AML-193 (cell line): ENCODE results near the gene ZNF655.
"Not testable (repeated sequence)": the region's sequence is repeated elsewhere in the genome, so short reads cannot be mapped to it uniquely, and the experiment has no call there.

Experiments
- DNase-seq, 2 experiments: peaks; one replicate each; lab custom pipeline; 2025; lab: John Stamatoyannopoulos, UW

The ZNF655 gene

DNA sequence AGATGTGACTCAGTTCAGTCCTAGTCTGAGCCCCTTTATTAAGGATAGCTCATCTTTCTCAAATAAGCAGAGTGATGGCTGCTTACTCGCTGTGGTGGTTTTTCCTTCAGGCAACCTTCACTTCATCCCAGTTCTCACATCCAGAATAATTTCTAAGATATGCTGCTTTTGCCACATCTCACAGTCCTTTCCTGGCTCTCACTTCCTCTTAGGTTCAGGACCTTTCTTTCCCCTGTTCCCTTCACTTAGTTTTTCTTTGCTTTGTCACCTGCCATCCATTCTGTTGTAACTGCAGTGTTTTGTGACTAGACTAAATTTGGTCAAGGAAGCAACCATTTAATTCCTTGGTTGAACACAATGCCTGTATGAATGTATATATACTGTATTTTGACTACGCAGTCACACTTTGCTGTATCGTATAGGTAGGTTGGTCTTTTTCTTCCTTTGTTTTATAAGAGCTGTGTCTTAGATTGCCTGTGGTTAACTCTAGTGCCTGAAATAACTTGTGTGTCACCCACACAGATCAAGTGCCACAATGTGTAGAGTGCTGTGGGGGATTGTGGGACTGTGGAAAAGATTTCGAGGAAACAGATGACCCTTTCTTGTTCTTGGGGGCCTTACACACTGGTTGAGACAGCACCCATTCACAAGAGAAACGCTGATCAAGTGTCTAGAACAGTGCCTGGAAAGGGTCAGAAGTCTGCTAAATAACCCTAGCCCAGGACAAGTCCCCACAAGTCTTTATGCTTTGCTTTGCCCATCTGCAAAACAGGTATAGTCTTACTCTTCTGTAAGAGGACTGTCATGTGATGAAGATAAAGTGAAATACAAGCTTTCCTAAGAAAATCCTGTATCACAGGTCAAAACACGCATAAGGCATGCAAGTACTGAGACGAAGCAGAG lies 2.6 kb downstream of the ZNF655 start:
- no peak for DNase-seq

DNA sequence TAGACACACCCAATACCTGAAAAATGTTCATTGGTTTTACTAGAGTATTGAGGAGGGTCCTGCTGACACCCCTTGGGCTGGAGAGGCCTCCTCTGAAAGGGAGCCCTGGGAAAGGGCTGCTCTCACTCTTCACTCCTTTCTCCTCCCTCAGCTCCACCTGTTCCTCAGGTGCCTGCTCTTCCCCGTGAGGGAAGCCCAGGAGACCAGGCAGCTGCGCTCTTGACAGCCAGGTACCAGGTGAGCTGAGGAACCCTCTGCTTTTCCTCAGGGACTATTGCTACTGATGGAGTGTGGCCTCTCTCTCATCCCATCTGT lies 3.3 kb downstream of the ZNF655 start:
- DNase-seq: no peak

DNA sequence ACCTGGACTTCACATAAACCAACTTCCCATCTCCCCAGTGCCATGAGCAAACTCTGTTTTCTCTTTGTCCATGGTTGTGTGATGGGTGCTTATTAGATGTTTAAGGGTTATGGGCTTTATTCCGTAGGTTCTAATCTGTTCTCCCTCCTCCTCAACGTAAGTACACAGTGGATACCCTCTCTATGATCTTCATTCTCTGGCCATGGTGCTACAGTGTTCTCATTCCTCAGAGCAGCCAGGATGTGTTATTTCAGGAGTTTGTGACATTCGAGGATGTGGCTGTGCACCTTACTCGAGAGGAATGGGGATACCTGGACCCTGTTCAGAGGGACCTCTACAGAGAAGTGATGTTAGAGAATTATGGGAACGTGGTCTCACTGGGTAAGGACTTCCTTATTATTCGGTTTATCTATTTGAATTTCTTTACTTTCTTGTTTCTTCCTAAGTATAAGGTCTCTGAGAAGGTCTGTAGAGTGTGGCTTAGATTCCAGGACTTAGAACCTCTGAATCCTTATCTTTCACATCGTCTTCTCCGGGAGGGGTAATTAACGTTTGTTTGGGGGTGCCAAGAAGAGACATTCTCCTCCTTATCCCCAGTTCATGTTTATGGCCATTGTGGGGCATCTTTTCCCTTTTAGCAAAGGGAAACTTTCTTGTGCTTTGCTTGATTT lies 3.8 kb downstream of the ZNF655 start:
- no peak for DNase-seq

DNA sequence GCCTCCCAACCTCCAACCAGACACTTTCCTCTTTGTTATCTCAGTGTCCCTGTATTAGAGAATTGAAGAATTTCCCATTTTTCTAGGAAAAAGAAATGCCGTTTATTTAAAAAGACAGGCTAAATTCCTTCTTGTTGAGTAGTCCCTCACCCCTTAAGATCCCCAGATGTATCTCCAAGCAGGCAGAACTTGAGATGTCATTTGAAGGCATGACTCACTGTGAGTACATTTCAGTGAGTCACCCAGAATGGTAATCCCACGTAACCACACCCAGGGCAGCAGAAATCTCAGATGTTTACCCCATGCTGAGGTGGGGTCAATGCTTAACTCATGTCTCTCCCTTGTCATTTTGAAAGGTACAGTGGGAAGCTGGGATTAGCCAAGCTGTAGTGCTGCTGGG lies 4.4 kb downstream of the ZNF655 start:
- DNase-seq: no peak

DNA sequence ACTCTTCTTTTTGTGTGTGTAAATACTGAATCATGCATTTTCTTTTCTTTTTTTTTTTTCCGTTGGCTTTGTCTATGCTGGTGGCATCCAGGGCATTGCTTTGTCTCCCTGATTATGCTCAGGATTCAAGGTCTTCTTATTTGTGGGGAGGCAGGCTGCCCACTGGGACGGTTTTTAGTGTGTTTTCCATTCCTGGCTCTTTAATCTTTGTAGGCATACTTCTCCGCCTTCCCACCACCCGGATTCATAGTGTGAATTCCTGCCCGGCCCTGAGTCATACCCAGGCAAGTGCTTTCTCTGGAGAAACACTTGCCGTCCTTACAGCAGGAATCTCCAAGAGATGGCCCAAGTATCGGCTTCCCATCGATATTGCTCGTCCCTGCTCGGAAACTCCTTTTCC lies 5.2 kb downstream of the ZNF655 start:
- no peak for DNase-seq

DNA sequence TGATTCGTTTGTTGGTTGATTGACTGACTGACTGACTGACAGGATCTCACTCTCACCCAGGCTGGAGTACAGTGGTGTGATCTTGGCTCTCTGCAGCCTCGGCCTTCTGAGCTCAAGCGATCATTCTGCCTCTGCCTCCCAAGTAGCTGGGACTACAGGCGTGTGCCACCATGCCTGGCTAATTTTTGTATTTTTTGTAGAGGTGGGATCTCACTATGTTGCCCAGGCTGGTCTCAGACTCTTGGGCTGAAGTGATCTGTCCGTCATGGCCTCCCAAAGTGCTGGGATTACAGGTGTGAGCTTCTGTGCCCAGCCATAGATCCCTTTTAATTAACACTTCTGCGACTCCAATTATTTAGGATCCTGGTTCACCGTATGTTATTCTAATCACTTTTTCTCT lies 10.3 kb downstream of the ZNF655 start:
- DNase-seq: not testable (repeated sequence)

DNA sequence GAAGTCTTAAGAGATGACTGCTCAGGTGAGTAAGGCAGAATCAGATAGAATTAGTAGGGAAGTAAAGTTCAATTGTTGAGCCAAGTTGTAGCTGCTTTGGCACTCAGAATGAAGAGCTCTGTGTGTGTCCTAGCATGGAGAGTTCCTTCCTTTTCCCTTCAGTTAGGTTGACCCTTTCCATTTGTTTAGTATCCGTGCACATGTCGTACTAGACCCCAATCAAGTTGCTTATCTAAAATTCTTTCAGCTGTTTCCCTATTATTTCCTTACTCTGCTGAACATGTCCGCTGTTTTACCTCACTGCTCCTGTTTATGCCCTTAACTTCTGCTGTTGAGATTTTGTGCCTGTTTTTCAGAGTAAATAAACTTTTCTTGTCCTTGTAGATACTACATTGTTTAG lies 13.3 kb downstream of the ZNF655 start:
- DNase-seq: no peak

DNA sequence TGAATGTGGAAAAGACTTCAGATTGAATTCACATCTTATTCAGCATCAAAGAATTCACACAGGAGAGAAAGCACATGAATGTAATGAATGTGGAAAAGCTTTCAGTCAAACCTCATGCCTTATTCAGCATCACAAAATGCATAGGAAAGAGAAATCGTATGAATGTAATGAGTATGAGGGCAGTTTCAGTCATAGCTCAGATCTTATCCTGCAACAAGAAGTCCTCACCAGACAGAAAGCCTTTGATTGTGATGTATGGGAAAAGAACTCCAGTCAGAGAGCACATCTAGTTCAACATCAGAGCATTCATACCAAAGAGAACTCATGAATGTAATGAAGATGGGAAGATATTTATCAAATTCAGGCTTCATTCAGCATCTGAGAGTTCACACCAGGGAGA lies 14.8 kb downstream of the ZNF655 start:
- no peak for DNase-seq

DNA sequence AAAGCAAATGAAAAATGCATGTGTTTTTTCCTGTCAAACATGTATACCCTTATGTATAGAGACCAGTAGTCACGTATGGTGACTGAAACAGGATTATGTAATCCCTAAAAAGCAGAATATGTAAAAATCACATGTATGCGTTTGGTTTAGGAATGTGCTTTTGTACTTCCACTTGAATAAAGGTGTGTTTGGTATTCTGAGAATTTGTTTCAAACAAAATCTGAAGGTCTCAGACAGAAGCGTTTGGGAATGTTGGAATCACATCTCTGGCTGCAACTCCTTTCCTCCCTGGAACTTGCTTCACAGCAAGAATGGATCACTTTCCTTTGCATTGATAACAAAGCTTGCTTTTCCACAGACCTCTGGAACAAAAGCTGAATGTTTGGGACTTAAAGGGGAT lies 17.8 kb downstream of the ZNF655 start:
- no peak for DNase-seq

DNA sequence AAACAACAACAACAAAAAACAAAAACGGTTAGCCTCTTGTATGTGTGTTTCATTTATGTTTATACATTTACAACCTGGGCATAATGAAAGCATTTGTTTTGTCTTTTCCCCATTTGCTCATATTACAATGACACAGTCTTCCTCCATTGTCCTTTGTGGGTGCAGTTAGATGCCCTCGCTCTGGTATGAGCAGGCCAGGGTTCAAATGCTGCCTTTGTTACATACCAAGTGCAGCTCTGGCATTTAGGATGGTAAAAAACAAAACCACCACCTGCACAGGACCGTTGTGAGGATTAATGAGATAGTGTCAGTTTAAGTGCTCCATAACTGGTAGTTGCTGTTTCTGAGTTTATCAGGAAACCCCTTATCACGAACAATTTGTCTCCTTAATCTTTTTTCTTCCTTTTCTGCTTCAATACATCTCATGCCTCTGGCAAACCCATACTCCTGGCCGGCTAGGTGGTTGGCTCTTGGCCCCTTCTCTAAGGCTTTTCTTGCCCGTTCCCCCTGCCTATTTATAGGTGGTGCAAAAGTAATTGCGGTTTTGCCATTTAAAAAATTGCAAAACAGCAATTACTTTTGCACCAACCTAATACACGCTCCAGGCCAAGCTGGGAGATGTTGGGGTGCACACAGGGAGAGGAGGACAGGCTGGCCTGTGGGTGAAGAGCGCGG lies 21.0 kb downstream of the ZNF655 start:
- no peak for DNase-seq

DNA sequence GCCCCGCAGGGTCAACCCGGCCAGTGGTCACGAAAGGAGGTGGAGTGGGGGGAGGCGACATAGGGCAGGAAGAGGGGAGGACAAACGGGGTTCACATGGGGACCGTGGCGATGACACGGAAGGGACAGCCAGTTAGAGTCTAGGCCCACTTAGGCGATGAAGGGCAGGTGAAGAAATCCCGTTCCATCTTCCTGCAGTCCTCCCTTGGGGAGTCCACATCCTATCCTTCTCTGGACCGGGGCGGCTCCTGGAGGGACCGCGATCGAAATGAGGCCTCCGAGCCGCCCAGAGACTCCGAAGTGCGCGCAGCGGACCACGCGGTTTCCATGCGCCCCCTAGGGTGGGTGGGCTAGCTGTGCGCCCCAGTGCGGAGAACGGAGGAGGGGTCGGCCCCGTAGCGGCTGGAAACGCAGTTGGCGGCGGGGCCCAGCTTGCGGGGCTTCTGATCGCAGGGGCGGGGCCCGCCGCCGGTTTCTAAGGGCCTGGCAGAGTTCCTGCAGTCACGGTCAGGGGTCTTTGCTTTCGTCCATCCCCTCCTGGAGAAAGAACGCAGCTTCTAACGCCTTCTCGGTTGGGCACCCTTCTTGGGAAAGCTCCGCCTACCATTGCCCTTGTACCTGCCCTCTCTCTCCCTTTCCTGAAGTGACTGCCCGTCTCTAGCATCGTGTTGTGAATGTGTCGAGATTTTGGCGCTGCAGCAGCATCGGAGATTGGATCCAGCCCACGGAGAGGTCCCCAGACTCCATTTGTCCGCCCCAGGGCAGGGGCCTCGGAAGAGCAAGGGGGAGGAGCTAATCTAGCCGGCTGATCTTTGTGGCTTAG lies 21.7 kb downstream of the ZNF655 start:
- no peak for DNase-seq

DNA sequence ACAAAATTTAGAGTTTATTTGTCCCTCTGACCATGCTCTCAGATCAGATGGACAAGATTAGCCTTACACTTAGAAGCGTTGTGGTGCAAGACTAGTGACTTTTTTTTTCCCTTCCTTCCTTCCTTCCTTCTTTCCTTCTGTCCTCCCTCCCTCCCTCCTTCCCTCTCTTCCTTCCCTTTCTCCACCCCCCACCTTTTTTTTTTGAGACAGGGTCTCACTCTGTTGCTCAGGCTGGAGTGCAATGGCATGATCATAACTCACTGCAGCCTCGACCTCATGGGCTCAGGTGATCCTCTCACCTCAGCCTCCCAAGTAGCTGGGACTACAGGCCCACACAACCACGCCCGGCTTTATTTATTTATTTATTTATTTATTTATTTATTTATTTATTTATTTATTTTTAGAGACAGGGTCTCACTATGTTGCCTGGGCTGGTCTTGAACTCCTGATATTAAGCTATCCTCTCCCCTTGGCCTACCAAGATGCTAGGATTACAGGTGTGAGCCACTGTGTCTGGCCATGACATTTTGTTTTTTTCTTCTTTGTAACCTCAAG lies 22.4 kb downstream of the ZNF655 start:
- DNase-seq: not testable (repeated sequence)

DNA sequence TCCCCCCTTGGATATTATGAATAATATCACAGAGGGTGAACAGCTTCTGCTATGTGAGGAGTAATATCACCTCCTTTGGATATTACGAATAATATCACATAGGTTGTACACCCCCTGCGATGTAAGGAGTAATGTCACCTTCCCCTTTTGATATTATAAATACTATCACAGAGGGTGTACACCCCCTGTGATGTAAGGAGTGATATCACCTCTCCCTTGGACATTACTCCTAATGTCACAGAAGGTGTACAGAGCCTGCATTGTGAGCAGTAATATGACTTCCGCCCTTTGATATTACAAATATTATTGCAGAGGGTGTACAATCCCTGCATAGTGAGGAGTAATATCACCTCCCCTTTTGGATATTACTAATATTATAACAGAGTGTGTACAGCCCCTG lies 30.4 kb downstream of the ZNF655 start:
- no peak for DNase-seq

DNA sequence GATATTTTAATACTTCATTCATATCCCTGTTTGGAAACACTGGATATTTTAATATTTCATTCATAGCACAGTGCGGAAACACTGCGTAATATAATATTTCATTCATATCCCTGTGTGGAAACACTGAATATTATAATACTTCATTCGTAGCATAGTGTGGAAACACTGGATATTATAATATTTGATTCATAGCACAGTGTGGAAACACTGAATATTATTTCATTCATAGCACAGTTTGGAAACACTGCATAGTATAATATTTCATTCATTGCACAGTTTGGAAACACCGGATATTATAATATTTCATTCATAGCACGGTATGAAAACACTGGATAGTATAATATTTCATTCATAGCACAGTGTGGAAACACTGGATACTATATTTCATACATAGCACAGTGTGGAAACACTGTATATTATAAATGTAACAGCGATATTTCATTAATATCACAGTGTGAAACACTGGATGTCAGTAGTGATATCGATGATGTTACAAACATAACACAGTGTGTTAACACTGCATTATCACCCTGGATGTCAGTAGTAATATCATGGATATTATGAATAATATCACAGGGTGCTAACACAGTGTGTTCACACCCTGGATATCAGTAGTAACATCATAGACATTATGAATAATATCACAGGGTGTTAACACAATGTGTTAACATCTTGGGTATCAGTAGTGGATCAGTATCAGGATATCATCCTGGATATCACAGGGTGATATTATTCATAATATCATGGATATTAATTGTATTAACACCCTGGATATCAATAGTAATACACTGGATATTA lies 36.7 kb downstream of the ZNF655 start:
- no peak for DNase-seq

DNA sequence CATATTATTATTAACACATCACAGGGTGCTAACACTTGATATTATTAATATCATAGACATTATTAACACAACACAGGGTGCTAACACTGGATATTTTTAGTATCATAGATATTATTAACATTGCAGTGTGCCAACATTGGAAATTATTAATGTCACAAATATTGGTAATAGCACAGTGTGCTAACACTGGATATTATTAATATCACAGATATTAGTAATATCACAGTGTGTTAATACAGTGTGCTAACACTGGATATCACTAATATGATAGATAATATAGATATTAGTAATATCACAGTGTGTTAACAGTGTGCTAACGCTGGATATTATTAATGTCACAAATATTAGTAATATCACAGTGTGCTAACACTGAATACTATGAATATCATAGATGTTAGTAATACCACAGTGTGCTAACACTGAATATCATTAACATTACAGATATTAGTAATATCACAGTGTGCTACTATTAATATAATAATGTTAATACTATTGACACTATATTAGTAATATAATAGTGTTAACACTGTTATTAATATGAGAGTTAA lies 38.0 kb downstream of the ZNF655 start:
- DNase-seq: no peak

DNA sequence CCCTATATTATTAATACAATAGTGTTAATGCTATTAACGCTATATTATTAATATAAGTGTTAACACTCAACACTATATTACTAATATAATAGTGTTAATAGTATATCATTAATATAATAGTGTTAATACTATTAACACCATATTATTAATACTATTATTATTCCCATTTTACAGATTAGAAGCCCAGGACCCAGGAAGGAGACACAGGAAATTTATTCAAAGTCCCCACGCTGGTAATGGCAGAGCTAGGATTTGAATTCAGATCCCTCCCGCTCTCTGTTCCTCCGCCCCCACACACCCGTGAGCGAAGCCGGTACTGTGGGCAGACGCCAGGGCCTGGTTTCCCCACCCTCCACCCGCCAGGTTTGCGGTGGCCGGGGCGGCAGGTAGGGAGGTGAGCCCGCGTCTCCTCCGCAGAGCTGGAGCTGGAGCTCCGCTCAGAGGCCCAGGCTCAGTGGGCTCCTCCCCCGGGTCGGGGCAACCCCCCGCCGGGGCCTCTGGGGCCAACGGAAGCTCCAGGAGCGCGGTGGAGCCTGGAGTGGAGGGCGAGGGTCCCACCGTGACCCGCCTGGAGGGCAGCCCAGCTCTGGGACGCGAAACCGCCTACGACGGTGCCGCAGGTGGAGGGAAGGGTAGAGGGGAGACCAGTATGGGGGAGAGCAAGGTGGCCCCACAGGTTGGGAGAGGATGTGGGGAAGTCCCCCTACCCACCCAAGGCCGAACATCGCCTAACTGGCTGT lies 39.5 kb downstream of the ZNF655 start, which contains the start of gene TMEM225B:
Gene TMEM225B, plus strand, starts transcription at position 506 of the 740 bp plus-strand sequence. CDS start 6,122 bp downstream, outside the sequence.
- DNase-seq: no peak

DNA sequence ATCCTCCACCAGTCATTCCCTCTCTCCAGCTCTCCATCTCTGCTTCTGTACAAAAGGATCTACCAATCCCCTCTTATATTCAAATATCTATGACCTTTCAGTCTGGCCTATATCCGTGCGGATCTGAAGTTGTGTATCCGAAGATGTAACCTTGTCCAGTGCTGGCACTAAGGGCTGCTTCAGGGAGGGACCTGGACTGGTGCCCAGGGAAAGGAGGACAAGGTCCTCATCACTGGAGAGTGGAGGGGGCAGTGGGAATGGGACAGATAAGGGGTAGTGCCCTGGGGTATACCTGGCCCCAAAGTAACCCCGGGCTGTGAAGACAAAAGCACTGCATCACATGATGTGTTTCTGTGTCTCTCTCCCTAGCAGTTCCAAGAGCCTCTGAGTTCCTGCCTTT lies 41.4 kb downstream of the ZNF655 start:
- no peak for DNase-seq

DNA sequence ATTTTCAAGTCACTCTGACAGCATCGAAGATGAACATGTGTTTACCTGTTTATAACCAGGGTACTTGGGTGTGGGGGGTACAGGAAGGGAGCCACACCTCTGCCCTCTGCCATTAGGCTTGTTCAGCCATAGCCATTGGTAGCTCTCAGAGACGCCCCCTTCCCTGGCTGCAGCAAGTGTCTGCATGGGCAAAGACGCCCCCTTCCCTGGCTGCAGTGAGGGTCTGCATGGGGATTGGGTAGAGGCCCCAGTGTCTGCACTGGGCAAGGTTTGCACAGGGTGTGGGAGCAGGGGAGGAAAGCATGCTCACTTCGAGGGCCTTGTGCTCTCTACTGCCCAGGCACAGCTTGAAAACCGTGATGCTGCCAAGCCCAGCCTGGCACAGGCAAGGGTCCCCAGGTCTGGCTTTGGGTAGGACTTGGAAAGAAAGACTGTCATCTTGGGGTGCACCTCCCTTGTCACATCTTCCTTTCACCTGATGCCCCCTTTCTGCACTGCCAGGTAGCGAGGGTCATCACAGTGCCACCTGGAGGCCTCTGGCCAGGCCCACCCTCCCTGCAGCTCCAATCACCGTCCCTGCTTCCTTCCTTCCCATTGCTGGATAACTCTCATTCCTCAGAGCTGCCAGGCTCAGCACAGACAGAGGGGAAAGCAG lies 43.3 kb downstream of the ZNF655 start:
- DNase-seq: no peak

DNA sequence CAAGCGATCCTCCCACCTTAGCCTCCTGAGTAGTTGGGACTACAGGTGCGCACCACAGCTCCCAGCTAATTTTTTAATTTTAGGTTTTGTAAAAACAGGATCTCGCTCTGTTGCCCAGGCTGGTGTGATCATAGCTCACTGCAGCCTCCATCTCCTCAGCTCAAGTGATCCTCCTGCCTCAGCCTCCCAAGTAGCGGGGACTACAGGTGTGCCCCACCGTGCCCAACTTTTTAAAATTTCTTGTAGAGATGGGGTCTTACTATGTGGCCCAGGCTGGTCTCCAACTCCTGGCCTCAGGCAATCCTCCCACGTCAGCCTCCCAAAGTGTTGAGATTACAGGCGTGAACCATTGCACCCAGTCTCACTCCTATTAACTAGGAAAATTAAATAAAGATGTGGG lies 47.1 kb downstream of the ZNF655 start:
- DNase-seq: no peak
